ENCODE measurements around the gene UFM1.

The UFM1 gene

GRCh38 chr13:38376546-38376945 lies 26.9 kb downstream of the UFM1 start:
- Histone ChIP-seq H3K4me1 (ENCODE audit: insufficient read depth, low read length, poor library complexity, severe bottlenecking) (no peaks in the 10 kb centered on the region), H3F3A (ENCODE audit: low read depth) (no peaks in the 10 kb centered on the region), H3K36me3 (ENCODE audit: insufficient read depth, low read length) (no peaks in the 10 kb centered on the region), H3K9ac (ENCODE audit: low read depth, low read length, poor library complexity, severe bottlenecking) (no peak overlapping the region), H4K20me1 (ENCODE audit: insufficient read depth, low read length, poor library complexity, severe bottlenecking) (no peaks in the 10 kb centered on the region), H3K79me2 (ENCODE audit: insufficient read depth, low read length) (no peaks in the 10 kb centered on the region), H3K4me3 (ENCODE audit: low read length, poor library complexity, severe bottlenecking) (no peak overlapping the region), H3K9me2 (replicated peaks; ENCODE audit: low read depth, low read length) (peaks cover 6% of the 10 kb centered on the region; the same call in 1 of the 2 replicates), H3K27me3 (ENCODE audit: insufficient read depth, low read length, poor library complexity, severe bottlenecking) (no peaks in the 10 kb centered on the region), H3K4me2 (ENCODE audit: low read depth, low read length, poor library complexity, severe bottlenecking) (no peak overlapping the region), H2AFZ (ENCODE audit: low read length) (no peak overlapping the region), H3K9me3 (ENCODE audit: insufficient read depth, low read depth, low read length) (no peaks in the 10 kb centered on the region)
- TF ChIP-seq EZH2phosphoT487 (IDR thresholded peaks at IDR 0.05; ENCODE audit: borderline replicate concordance), result no peak
- TF ChIP-seq CTCF (conservative IDR thresholded peaks at IDR 0.05; ENCODE audit: low read length), result no peak

DNA sequence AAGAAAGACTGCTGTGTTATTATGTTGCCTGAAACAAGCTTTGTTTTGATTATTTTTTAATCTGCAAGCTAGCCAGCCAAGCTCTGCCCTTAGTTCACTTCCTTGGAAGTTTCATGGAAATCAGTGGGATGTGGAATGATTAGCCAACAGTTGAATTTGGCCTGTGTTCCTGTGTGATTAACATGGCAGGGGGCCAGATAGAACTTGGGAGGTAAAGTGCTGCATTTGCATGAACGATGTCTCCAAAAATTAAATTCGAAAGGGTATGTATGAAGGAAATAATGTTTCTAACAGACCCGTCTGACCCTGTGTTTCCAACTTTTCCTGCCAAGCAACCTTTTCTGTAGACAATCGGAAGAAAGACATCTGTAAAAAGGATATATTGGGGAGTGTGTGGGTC lies 32.2 kb downstream of the UFM1 start:
- TF ChIP-seq EZH2phosphoT487 (IDR thresholded peaks at IDR 0.05; ENCODE audit: borderline replicate concordance) (no peak), CTCF (conservative IDR thresholded peaks at IDR 0.05; ENCODE audit: low read length) (no peak)
- Histone ChIP-seq H2AFZ (ENCODE audit: low read length) (no peak overlapping the region), H4K20me1 (ENCODE audit: insufficient read depth, low read length, poor library complexity, severe bottlenecking) (no peaks in the 10 kb centered on the region), H3K27me3 (ENCODE audit: insufficient read depth, low read length, poor library complexity, severe bottlenecking) (no peaks in the 10 kb centered on the region), H3K36me3 (ENCODE audit: insufficient read depth, low read length) (no peaks in the 10 kb centered on the region), H3K9ac (ENCODE audit: low read depth, low read length, poor library complexity, severe bottlenecking) (no peak overlapping the region), H3K4me3 (ENCODE audit: low read length, poor library complexity, severe bottlenecking) (no peak overlapping the region), H3K4me1 (ENCODE audit: insufficient read depth, low read length, poor library complexity, severe bottlenecking) (no peaks in the 10 kb centered on the region), H3F3A (ENCODE audit: low read depth) (no peaks in the 10 kb centered on the region), H3K4me2 (ENCODE audit: low read depth, low read length, poor library complexity, severe bottlenecking) (no peak overlapping the region), H3K79me2 (ENCODE audit: insufficient read depth, low read length) (no peaks in the 10 kb centered on the region), H3K9me3 (ENCODE audit: insufficient read depth, low read depth, low read length) (no peaks in the 10 kb centered on the region), H3K9me2 (replicated peaks; ENCODE audit: low read depth, low read length) (peaks cover 6% of the 10 kb centered on the region; the same call in 1 of the 2 replicates)

- Histone ChIP-seq H3K36me3 (ENCODE audit: insufficient read depth, low read length) (no peaks in the 10 kb centered on the region), H3K27me3 (ENCODE audit: insufficient read depth, low read length, poor library complexity, severe bottlenecking) (no peaks in the 10 kb centered on the region), H3K79me2 (ENCODE audit: insufficient read depth, low read length) (no peaks in the 10 kb centered on the region), H3K4me2 (ENCODE audit: low read depth, low read length, poor library complexity, severe bottlenecking) (no peak overlapping the region), H3K9ac (ENCODE audit: low read depth, low read length, poor library complexity, severe bottlenecking) (no peak overlapping the region), H3F3A (ENCODE audit: low read depth) (no peaks in the 10 kb centered on the region), H2AFZ (ENCODE audit: low read length) (no peak overlapping the region), H3K4me1 (ENCODE audit: insufficient read depth, low read length, poor library complexity, severe bottlenecking) (no peaks in the 10 kb centered on the region), H3K4me3 (ENCODE audit: low read length, poor library complexity, severe bottlenecking) (no peak overlapping the region), H4K20me1 (ENCODE audit: insufficient read depth, low read length, poor library complexity, severe bottlenecking) (no peaks in the 10 kb centered on the region), H3K9me3 (ENCODE audit: insufficient read depth, low read depth, low read length) (no peaks in the 10 kb centered on the region), H3K9me2 (replicated peaks; ENCODE audit: low read depth, low read length) (peaks cover 1% of the 10 kb centered on the region; the same call in 1 of the 2 replicates)
- TF ChIP-seq CTCF (conservative IDR thresholded peaks at IDR 0.05; ENCODE audit: low read length), result no peak
Measured at GRCh38 chr13:38382946-38383345, 33.3 kb downstream of the UFM1 start.

Data from Loucy (cell line).